ENCODE results near the gene DHX58.

Gene DHX58

DNA sequence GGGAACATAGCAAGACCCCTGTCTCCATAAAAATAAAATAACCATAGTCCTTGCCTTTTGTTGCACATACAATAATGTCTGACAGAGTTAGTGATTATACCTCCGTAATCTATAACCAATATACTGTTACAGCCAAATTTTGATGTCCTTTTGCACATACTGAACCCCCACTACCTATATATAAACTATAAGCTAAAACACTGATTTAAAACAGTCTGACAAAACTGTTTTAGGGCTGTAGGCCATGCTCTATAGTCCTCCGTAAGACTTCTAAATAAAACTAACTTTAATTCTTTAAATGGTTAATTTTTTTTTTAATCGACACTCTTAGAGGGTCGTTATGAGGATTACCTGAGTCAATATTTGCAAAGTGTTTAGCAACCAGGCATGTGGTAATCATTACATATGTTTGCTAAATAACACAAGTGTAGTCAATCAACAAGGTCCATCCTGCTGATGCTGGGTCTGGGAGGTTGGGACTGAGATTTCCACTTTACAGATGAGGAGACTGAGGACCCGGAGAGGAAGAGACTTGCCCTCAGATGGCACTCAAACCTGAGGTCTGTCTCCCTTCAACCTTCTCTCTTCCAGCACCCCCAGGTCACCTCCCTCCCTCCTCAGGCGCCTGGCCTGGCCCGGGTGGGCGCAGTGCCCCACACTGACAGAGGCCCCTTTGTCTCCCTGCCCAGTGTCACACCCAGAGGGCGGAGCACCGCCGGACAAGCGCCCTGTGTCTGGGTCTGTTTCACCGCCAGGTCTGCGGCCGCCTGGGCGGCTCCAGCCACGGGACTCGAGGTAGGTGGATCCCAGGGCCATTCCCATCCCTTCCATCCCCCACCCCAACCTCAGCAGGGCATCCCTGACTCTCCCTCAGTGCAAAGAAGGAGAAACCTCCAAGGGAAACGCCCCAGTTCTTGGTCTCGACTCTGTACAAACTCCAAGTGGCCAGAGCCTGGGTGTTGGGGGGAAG lies 24.5 kb downstream of the DHX58 start:
- DNase-seq (ENCODE audit: low read depth in 2 of 2), result no peak

DNA sequence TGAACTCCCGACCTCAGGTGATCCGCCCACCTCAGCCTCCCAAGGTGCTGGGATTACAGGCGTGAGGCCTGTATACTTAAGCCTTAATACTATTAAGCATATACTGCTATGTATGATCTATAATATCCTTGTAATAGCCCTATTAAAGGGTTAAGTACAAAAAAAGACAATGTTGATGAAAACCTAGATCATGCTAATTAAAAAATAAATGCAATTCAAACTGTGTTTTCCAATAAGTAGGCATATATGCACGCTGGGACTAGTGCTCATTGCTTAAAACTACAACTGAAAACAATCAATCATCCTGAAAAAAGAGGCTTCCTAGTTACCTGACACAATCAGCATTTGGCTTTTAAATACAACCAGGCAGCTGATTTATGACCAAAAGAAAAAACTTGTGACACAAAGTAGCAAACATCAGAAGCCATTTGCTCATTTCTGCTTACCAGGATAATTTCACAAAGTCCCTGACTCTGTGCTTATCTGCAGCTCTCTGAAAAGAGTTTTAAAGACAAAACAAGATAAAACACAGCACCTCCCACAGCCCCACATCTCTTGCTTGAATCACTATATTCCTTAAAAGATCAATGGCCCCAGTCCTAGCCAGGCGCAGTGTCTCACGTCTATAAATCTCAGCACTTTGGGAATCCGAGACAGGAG lies 25.3 kb downstream of the DHX58 start:
- DNase-seq (ENCODE audit: low read depth in 2 of 2), result no peak

DNA sequence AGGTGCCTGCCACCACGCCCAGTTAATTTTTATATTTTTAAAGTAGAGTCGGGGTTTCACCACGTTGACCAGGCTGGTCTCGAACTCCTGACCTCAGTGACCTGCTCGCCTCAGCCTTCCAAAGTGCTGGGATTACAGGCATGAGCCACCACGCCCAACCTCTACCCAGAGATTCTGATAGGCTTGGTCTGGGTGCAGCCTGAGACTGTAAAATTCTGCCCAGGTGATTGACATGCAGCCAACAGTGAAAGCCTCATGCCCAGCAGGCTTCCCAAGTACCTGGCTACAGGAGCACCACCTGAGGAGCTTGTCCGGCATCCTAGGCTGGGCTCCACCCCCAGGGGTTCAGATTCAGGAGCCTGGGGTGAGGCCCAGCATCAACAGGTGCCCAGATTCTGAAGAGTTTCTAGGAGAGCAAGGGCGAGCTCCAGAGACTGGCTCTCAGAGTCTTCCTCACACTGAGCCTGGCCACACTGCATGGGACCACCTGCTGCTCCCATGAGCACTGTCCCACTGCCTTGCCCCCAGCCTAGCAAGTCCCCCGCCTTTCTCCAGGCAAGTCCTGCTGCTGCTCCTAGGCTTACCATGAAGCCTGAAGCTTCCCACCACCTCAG lies 30.9 kb downstream of the DHX58 start:
- no peak for DNase-seq (ENCODE audit: low read depth in 2 of 2)

DNA sequence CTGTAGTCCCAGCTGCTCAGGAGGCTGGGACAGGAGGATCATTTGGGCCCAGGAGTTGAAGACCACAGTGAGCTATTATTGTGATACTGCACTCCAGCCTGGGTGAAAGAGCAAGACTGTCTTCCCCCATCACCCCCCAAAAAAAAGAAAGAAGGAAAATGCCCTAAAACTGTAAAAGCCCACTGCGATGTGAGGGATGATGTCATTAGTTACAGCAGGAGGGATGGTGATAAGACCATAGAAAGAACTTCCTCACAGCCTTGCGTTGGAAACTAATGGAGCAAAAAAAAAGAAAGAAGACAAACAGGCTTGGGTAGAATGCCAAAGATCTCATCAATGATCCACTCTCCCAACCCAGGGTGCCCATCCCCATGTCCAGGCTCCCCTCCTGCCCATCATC lies 33.0 kb downstream of the DHX58 start:
- DNase-seq (ENCODE audit: low read depth in 2 of 2), result no peak

DNA sequence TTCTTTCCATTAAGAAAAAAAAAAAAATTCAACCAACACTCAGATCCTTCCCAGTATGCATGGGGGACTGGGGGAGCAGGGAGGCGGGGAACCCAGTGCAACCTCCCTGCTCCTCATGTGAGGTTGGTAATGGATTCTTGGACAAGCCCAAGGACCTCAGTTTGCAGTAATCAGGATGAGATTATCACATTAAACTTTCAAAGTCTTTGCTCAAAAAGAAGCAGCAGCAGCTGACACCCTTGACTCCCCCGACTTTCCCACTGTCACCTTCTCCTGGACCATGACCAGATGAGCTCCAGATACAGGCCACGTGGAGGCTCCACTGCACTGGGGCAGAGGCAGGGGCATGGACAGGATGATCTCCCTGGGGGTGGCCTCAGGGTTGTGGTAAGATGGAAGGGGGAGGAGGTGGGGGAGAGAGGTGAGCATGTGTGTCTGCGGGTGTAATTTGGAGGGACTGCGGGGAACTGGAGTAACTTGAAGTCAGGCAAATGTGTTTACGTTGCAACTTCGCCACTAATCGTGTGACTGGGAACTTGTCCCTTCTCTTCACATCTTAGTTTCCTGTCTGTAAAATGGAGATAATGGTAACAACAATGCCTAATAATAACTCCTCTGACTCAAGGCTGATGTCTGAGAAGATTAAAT lies 34.0 kb downstream of the DHX58 start:
- no peak for DNase-seq (ENCODE audit: low read depth in 2 of 2)

DNA sequence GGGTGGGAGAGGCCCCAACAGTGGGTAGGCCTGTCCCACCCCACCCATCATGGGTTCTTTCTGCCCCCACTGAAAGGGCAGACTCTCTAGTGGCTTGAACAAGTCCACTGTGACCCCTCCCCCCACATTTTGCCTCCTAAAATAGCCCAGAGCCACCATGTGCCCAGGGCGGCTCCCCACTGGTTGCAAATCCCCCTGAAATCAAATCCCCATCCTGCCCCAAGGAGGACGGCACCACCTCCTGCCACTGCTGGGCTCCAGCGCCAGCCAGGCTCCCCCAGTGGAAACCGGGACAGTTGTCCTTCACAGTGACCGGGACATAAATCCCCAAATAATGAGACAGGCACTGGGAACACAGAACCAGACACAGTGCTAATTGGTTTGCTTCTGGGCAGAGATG lies 34.8 kb downstream of the DHX58 start:
- DNase-seq (ENCODE audit: low read depth in 2 of 2), result no peak

DNA sequence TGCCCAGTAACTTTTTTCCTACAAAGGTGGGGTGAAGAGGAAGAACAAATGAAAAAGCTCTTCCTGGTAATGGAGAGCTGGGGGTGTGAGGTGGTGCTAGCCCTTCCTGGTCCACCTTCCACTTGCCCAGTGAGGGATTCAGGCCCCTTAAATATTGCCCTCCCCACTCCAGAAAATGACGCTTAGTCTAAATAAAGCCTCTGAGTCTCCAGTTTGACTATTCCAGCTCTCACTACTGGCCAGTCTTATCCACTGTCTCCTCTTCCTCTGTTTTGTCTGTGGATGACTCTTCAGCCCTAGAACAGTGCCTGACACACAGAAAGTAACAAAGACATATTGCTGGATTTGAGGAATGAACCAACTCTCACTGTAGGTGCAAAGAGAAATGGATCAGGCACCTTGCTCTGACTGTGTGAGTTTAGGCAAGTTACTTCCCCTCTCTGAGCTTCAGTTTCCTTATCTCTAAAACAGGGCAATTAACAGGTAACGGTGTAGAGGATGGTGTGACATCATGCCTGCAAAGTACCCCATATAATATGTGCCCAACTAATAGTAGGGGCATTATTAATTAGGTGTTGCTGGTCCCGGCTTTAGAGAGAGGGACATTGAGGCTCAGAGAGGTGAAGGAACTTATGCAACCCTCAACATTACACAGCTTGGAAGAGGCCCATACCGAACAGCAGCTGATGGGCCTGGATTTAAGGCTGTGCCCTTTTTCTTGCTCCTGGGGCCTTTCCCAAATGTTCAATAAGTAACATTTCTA lies 35.5 kb downstream of the DHX58 start:
- no peak for DNase-seq (ENCODE audit: low read depth in 2 of 2)

DNA sequence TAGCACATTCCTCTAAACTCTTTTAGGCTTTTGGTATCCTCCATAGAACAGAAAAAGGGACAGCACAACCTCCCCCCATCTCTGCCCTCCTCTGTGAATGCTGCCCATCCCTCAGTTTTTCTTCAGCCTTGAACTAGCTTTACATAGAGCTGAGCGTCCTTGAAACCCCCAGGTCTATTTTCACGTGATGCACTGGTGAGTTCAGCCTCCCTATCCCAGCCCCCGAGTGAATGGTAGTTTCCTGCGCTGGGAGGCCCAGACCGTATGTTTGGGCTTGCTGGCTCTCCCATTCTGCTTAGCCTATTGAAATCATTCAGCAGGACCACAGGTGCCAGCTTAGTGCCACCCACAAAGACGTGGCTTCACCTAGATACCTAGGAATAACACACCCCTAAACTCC lies 36.7 kb downstream of the DHX58 start:
- DNase-seq (ENCODE audit: low read depth in 2 of 2), result no peak

DNA sequence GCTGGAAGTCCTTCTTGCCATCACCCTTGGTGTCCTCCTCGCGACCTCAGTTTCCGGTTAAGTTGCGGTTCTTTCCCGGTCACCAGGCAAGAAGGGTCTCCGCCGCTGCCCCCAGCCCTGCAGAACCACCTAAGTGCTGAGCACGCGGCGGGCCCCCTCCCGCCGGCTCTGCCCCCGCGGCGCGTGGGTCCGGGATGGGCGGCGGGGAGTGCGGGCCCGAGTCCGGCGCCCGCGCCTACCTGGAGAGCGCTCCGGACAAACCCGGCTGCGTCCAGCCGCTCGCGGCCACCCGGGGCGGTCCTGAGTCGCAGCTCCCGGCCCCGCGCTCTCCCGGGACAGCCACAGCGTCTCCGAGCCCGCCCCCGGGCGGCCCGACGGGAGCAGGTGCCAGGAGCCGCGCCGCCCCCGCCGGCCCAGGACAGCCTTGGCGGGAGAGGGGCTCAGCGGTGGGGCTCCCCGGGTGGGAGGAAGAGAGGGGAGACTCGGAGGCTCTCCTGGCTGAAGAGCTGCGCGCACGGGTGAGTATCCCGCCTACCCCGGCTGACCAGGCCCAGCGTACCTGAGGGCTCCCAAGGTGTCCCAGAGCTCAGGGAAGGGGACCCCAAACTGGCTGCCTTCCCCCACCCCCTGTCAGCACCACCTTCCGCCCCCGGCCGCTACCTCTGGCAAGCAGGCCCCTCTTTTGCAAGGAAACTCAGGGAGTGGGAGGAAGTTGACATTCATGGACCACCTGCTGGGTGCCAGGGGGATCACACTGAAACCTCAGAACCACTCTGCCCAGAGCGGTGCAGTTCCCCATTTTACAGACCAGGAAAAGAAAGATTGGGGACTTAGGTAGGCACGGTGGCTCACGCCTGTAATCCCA lies 40.0 kb downstream of the DHX58 start:
- no peak for DNase-seq (ENCODE audit: low read depth in 2 of 2)

DNA sequence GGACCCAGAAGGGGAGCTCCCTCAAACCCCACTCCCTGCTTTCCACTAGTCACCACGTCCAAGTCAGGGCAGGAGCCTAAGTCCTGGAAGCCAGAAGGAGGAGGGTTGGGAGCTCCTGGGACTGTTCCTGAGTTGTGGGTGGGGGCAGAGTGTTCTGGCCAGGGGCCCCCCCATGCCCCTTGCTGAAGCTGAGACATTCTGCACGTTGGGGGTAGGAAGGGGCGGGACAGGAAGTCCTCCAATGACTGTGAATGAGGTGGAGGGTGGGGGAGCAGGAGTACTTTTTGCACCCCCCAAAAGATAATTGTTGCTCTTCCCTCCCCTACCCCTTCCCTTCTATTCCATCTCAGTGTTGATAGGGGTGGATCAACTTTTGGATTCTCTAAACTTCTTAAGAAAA lies 40.7 kb downstream of the DHX58 start:
- DNase-seq (ENCODE audit: low read depth in 2 of 2), result no peak

DNA sequence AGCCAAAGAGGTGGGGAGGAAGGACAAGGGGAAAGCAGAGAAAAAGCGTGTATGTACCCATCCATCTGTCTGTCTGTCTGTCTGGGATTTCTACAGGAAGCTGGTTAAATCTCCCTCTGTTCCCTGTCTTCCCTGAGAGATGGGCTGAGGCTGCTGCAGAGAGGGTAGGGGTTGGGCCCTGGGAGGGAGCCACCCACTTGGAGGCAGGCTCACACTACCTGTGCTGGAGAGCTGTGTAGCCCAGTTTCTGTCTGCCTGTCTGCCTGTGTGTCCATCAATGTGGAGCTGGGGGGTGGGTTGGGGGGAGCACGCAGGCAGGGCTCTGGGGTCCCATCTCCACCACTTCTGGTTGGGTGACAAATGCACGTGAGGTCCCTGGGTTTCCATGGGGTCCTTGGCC lies 43.5 kb downstream of the DHX58 start:
- no peak for DNase-seq (ENCODE audit: low read depth in 2 of 2)

DNA sequence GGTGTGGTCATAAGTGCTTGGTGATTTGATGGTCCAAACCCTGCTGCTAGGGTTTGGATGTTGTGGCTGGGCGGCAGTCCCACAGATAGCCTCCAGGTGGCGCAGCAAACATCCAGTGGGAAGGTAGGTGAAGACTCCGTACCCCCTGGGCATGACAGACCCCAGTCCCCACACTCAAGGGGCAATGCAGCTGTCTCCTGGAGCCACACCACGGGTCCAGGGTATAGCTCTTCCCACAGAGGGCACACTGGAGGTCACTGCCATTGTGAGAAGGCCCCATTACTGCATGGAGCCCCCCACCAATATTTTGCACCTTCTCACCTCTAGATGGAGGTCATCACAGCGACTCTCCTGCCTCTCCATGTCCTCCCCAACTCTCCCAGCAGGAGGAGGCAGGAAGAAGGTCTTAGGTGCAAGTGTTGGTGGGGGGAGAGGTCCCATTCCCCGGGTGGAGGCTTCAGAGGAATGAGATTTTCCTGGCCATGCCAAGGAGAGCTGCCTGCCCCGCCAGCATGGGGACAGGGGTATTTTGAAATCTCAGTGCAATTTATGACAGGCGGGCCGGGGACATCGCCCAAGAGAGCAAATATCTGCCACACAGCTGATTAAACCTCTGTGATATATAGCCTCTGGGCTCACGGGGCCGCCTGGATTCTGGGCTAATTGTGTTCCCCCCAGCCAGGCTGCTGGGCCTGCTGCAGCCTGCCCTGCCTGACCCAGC lies 45.0 kb downstream of the DHX58 start:
- peak; percentile 31 to 77 for DNase-seq (ENCODE audit: low read depth in 2 of 2)

DNA sequence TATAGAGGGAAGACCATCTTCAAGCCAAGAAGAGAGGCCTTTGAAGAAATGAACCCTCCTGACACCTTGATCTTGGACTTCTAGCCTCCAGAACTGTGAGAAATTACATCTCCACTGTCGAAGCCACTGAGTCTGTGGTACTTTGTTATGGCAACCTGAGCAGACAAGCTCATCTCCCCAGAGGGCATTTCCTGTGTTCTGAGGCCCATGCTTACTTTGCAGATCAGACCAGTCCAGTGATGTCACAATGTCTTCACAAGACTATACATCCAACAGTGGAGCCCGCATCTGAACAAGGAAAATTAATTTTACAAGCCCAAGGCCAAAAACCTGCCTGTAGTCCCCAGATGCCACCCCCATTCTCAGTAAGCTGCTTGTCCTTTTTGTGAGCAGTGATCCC lies 47.3 kb downstream of the DHX58 start:
- no peak for DNase-seq (ENCODE audit: low read depth in 2 of 2)

DNA sequence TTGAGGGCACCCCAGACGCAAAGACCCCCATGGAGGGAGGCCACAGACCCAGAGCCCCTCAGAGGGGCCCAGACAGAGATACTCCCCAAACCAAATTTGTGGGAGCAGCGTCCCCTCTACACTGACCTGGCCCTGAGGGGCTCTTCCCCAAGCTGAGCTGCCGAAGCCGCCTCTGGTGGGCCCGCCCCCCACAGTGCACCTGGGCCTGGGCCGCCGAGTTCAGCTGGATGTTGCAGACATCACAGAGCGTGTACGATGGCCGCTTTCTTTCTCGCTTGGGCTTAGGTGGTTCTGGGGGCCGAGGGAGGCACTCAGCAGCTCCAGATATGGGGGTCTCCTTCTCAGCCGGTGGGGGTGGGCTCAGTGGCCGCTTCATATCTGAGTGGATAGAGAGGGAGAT lies 49.8 kb downstream of the DHX58 start:
- no peak for DNase-seq (ENCODE audit: low read depth in 2 of 2)

DNA sequence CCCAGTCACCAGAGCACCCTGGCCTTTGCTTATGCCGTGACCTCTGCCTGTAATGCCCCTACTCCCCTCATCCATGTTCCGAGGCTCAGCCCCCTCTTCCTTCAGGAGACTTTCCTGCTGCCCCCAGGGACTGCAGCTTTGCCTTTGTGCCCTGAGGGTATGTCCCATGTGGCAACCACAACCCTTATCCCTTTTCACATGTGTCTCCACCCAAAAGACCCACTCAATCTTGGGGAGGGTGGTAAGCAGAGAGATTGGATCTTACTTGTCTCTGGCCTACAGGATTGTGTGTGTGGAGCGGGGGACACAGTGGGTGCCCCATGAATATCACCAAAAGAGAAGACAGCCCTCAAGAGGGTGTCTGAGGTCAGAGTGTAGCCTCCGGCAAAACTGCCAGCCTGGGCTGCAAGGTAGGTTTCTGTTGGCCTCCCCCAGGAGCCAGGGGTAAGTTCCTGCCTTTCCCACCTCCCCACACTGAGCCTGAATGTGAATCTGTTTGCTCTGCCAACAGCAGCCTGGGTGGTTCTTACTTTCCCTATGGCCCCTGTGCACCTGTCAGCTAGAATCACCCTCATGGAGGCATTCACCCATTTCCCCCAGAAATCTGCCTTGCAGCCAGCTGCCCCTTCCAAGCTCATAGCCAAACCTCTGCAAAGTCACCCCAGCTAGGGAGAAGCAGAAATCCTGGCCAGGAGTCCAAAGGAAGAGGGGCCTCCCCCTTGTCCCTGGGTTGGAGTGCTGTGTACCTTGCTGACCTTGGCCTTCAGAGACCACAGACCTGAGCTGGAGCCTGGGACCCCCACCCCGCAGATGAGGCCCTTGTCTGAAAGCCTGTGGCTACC lies 50.6 kb downstream of the DHX58 start:
- DNase-seq (ENCODE audit: low read depth in 2 of 2), result no peak

DNA sequence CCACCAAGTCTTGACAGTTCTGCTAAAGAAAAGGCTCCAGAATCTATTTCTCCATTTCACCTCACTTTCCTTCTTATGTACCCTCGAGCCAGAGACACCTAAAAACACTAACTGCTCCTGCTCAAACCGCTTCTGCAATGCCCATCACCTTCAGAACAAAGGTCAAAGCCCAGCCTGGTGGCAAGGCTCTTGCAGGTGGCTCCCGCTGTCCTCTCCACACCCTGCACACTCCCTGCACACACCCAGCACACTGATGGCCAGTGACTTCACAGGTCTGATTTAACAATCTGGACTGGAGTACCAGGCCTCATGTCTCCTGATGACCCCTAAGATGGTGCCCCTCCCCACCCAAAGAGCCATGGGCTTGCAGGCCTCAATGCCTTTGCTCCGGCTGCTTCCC lies 52.3 kb downstream of the DHX58 start:
- DNase-seq (ENCODE audit: low read depth in 2 of 2), result no peak

DNA sequence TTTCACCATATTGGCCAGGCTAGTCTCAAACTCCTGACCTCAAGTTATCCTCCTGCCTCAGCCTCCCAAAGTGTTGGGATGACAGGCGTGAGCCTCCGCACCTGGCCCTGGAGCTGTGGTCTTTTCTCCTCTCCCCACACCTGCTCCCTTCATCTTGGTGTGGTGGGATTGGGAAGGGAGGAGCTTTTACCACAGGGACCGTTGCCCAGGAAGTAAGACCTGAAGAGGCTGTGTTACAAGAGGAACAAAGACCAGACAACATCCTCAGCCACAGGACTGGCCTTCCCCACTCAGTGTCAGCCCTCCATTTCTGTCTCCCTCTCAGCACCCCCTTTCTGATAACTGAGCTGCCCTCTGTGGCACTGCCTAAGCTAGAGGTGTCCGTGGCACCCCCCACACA lies 52.7 kb downstream of the DHX58 start:
- DNase-seq (ENCODE audit: low read depth in 2 of 2), result no peak

DNA sequence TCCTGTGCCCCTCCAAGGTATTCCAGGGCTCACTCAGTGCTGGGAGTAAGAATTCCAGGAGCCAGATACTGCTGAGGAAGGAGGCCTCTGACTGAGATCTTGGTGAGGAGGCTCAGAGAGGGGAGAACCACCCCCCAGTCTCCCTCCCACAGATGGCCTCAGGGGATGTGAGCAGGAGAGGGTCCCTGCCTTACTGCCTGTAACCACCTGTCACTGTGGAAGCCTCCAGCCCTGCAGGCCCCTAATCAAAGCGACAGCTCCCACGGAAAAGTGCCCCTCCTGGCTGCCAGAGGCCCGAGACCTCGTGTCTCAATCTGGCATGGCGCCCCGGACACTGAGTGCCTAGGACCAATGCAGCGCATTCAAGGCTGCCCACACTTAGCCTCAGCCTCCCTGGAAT lies 54.5 kb downstream of the DHX58 start:
- DNase-seq (ENCODE audit: low read depth in 2 of 2), result no peak

DNA sequence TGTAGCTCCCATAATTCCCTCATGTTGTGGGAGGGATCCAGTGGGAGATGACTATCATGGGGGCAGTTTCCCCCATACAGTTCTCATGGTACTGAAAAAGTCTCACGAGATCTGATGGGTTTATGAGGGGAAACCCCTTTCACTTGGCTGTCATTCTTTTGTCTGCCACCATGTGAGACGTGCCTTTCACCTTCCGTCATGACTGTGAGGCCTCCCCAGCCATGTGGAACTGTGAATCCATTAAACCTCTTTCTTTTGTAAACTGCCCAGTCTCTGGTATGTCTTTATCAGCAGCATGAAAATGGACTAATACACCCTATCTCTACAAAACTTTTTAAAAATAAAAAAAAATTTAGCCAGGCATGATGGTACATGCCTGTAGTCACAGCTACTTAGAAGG lies 55.9 kb downstream of the DHX58 start:
- DNase-seq (ENCODE audit: low read depth in 2 of 2), result no peak

Measured in stimulated activated CD4-positive, alpha-beta T cell treated with anti-CD3 and anti-CD28 coated beads, Interleukin-12 subunit alpha, Interleukin-12 subunit beta, amount 100 ng/mL, for 24 hours (primary cell).